Mucosa of rectum (tissue), 2 donors: ENCODE measurements around the gene CNRIP1.
"Not testable (repeated sequence)": the region's sequence is repeated elsewhere in the genome, so short reads cannot be mapped to it uniquely, and the experiment has no call there.

Experiments
- H3K27ac ChIP-seq, 2 donors: one replicate each; pipeline ENCODE4 v1.7.0; 2013; ENCODE audit warnings: inconsistent platforms in 2 of 2, low read depth in 2 of 2, low read length in 2 of 2
- H3K27me3 ChIP-seq, 2 donors: one replicate each; pipeline ENCODE4 v1.7.0; 2013; ENCODE audit warnings: low read length in 2 of 2; ENCODE audit not compliant: control insufficient read depth in 2 of 2, insufficient read depth in 2 of 2
- H3K36me3 ChIP-seq, 2 donors: one replicate each; pipeline ENCODE4 v1.7.0; 2013; ENCODE audit warnings: low read length in 2 of 2; ENCODE audit not compliant: control insufficient read depth in 2 of 2, insufficient read depth in 2 of 2
- H3K4me1 ChIP-seq, 2 donors: one replicate each; pipeline ENCODE4 v1.7.0; 2013; ENCODE audit warnings: low read length in 2 of 2, mild to moderate bottlenecking in 1 of 2; ENCODE audit not compliant: control insufficient read depth in 2 of 2, insufficient read depth in 2 of 2
- H3K4me3 ChIP-seq, 2 donors: one replicate each; pipeline ENCODE4 v1.7.0; 2013; ENCODE audit warnings: low read length in 2 of 2
- H3K9ac ChIP-seq, 2 donors: one replicate each; pipeline ENCODE4 v1.7.0; 2013; ENCODE audit warnings: low read length in 2 of 2, low read depth in 1 of 2, mild to moderate bottlenecking in 1 of 2
- H3K9me3 ChIP-seq, 2 donors: one replicate each; pipeline ENCODE4 v1.7.0; 2013; ENCODE audit warnings: low read length in 2 of 2; ENCODE audit not compliant: control insufficient read depth in 2 of 2
- donor health status: healthy.
- donor health status: Normal muscosa, but diverticular disease.

CNRIP1 gene

DNA sequence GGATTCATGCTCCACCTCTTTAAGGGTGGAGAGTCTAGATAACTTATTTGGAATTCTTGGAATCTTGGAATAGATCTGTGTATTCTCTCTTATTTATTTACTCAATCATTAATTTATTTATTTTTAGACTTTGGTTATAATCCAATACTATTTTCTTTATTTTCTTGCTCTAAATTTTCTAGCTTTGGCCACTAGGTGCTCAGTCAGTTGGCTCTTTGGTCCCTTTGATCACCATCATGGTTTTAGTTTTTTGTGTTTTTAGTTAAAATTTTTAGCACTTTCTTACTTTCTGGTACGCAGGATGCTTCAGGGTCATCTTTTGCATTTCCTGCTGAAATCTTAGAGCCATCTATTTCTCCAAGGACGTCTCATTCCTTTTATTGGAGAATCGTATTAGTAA is 40.1 kb upstream of the CNRIP1 start:
- Histone ChIP-seq H3K4me1 (peaks cover 0 to 3% of the 10 kb centered on the region in 2 donors), H3K4me3 (no peak overlapping the region), H3K9ac (no peak overlapping the region), H3K27ac (no peak overlapping the region), H3K36me3 (no peaks in the 10 kb centered on the region), H3K27me3 (no peaks in the 10 kb centered on the region), H3K9me3 (no peaks in the 10 kb centered on the region)

DNA sequence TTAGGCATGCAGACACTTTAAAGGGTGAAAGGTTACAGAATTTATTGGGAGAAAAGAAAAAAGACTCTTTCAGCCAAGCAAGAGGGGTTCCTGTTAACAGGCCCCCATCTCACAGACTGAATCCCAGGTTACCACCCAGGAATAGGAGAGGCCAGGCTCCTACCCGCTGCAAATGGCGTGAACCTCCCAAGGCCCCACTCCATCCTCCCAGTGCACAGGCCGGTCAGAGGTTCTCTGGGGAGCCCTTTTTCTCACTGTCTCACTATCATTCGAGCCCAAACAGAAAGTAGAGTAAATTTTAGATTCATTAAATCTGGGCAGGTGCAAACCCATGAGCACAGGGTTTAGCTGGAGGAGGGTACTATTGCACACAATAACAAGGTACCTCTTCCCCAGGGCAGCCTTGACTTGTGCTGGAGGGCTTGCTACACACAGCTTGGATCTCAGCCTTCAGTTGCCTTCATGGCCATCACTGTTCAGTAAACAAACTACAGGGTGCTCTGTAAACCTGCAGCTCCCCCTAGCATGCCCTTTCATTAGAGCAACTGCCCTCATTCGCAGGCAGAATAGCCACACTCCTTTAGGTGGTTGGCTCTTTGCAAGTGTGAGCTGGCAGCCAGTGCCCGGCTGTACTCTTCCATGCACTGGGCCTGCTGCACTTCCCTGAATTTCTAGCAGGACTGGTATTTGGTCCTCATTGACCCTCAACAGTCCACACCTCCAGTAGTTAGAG is 38.0 kb upstream of the CNRIP1 start:
- no peaks in the 10 kb centered on the region for H3K36me3 ChIP-seq
- no peaks in the 10 kb centered on the region for H3K27me3 ChIP-seq
- H3K9me3 ChIP-seq, result no peaks in the 10 kb centered on the region
- no peak overlapping the region for H3K9ac ChIP-seq
- H3K27ac ChIP-seq, result no peak overlapping the region
- H3K4me3 ChIP-seq, result no peak overlapping the region
- H3K4me1 ChIP-seq, result no peaks in the 10 kb centered on the region

DNA sequence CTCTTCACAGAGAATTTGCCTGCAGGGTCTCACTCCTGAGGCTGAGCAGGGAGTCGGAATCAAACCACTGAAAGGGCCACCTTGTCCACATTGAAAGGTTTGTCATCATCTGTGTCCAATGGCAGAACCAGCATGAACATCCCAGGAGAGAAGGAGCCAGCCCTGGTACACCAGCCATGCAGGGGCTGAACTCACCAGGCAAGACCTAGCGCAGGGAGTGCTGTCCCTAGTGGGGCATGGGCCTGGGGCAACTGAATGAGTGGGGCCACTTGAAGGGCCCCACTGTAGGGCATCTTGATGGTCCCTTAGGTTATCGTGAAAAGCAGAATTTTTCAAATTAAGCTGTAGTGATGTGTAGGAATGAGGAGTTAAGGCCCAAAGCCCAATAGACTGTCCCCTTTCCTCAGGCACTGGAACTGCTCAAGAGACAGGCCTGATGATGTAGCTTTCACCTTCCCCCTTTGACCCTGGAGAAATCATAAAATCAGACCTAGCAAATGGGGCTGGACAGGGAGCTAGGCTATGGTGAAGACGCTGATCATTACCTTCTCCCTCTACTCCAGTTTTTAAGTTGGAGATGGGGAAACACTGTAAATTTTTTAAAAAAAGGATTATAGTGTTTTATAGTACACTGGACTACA is 37.0 kb upstream of the CNRIP1 start:
- no peaks in the 10 kb centered on the region for H3K4me1 ChIP-seq
- no peaks in the 10 kb centered on the region for H3K27me3 ChIP-seq
- H3K27ac ChIP-seq, result no peak overlapping the region
- H3K9me3 ChIP-seq, result no peaks in the 10 kb centered on the region
- no peak overlapping the region for H3K9ac ChIP-seq
- H3K36me3 ChIP-seq, result no peaks in the 10 kb centered on the region
- no peak overlapping the region for H3K4me3 ChIP-seq

DNA sequence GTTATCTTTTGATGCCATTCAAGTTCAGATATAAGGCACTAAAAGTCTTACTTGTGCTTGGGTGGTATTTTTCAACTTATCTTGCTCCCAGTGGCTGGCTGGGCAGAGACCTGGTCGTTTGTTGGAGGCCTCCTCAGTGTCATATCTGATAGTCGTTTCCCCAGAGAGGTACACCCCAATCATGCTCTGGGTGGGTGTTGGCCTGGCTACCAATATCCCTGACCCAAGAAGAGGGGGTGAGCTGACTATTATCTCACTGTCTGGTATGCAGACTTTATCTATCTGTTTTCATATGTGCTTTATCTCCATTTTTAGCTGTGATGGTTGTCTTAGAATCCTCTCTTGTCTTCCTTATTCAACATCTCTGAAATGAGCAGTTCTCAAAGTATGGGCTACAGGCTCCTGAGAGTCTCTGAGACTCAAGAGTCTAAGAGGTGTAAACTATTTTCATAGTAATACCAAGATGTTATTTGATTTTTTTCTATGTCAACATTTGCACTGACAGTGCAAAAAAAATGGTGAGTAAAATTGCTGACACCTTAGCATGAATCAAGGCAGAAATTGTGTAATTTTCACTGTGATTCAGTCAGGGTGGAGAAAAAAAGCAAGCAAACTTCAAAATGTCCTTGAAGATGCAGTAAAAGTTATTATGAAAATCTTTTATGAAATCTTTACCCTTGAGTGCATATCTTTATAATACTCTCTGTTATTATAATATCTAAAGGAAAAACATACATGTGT is 33.1 kb upstream of the CNRIP1 start:
- H3K4me3 ChIP-seq, result no peak overlapping the region
- H3K9me3 ChIP-seq, result no peaks in the 10 kb centered on the region
- H3K4me1 ChIP-seq, result no peaks in the 10 kb centered on the region
- no peak overlapping the region for H3K9ac ChIP-seq
- H3K27me3 ChIP-seq, result no peaks in the 10 kb centered on the region
- no peaks in the 10 kb centered on the region for H3K36me3 ChIP-seq
- no peak overlapping the region for H3K27ac ChIP-seq

DNA sequence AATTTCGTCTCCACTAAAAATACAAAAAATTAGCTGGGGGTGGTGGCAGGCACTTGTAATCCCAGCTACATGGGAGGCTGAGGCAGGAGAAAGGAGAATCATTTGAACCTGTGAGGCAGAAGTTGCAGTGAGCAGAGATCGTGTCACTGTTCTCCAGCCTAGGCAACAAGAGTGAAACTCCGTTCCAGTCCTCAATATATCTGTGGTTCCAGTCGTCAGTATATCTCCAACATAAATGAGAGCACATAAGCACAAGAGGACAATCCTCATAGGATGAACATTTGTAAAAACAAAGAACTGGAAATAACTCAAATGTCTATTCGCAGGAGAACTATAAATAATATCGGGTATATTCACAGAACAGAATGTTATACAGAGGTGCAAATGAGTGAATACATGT is 32.2 kb upstream of the CNRIP1 start:
- Histone ChIP-seq H3K27ac (no peak overlapping the region), H3K27me3 (no peaks in the 10 kb centered on the region), H3K4me3 (no peak overlapping the region), H3K4me1 (no peaks in the 10 kb centered on the region), H3K36me3 (no peaks in the 10 kb centered on the region), H3K9ac (no peak overlapping the region), H3K9me3 (no peaks in the 10 kb centered on the region)

DNA sequence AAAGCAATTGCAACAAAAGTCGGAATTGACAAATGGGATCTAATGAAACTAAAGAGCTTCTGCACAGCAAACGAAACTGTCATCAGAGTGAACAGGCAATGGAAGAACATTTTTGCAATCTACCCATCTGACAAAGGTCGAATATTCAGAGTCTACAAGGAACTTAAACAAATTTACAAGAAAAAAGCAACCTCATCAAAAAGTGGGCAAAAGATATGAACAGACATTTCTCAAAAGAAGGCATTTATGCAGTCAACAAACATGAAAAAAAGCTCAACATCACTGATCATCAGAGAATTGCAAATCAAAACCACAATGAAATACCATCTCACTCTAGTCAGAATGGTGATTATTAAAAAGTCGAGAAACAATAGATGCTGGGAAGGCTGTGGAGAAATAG is 29.3 kb upstream of the CNRIP1 start:
- H3K9ac ChIP-seq, H3K9me3 ChIP-seq, H3K4me1 ChIP-seq, H3K27ac ChIP-seq, H3K36me3 ChIP-seq, H3K4me3 ChIP-seq, H3K27me3 ChIP-seq: not testable (repeated sequence)

DNA sequence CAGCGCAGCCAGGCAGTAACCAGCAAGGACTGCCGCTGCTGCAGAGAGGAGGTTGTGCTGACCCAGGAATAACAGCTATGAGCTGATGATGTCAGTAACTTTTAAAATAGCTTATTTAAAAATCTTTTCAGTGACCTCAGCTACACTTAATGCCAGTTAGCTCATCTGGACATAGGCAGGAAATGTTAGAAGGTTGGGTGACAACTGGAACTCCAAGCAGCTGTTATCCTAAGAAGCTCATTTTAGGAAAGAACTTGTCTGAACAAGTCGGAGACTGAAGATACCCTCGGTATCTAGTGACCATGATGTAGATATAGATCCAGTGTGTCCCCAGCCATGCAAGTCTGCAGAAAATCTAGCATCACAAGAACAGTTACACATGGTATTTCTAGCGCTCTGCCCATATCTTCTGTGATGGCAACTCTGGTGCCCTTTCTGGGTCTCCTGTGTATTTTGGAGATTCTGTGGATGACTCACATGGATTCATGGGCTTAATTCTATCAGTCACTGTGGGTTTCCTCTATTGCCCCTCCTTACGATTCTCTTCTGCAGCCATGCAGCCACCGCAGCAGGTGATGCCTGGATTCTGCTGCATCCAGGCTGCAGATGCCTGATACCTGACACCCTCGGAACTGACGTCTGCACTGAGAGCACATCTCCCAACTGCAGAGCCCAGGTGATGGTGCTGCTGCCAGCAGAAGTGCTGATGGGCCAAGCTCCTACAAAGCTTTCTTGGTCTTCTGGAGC is 25.6 kb upstream of the CNRIP1 start:
- Histone ChIP-seq H3K27me3 (no peaks in the 10 kb centered on the region), H3K9me3 (no peaks in the 10 kb centered on the region), H3K4me1 (no peaks in the 10 kb centered on the region), H3K9ac (no peak overlapping the region), H3K36me3 (no peaks in the 10 kb centered on the region), H3K27ac (no peak overlapping the region), H3K4me3 (no peak overlapping the region)

DNA sequence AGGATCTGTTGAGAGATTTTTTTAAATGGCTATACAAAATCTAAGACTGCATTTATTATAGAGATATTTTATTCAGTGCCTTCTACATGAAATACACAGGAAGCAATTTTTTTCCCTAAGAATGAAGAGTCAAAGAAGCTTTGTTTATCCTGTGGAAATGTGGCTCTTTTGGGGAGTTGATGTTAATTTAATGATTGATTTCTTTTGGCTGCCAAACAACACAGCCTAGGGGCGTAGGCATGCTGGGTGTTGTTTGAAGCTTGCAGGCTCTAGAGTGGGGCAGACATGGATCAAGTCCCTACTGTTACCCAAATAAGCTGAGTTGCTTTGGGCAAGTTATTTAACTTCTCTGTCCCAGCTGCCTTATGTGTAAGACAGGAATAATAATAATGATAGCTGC is 24.3 kb upstream of the CNRIP1 start:
- no peaks in the 10 kb centered on the region for H3K9me3 ChIP-seq
- H3K4me1 ChIP-seq, result no peaks in the 10 kb centered on the region
- no peaks in the 10 kb centered on the region for H3K36me3 ChIP-seq
- H3K27ac ChIP-seq, result no peak overlapping the region
- H3K4me3 ChIP-seq, result no peak overlapping the region
- no peak overlapping the region for H3K9ac ChIP-seq
- H3K27me3 ChIP-seq, result no peaks in the 10 kb centered on the region

DNA sequence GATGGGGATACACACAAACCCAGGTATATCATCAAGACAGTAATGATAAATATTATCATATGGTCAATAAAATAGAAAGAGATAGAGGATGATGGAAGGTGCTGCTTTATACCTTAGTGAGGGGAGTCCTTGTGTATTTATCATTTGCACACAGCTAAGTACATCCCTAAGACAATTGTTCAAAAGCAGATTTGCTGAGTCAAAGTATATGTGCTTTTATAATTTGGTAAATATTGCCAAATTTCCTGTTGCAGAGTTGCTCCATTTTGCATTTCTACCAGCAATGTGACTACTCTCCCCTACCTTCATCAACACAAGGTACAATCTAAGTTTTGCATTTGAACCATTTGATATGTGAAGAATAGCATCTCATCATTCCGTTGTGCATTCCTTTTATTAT is 22.7 kb upstream of the CNRIP1 start:
- Histone ChIP-seq H3K9ac (no peak overlapping the region), H3K27ac (no peak overlapping the region), H3K36me3 (no peaks in the 10 kb centered on the region), H3K9me3 (no peaks in the 10 kb centered on the region), H3K27me3 (no peaks in the 10 kb centered on the region), H3K4me3 (no peak overlapping the region), H3K4me1 (no peaks in the 10 kb centered on the region)

DNA sequence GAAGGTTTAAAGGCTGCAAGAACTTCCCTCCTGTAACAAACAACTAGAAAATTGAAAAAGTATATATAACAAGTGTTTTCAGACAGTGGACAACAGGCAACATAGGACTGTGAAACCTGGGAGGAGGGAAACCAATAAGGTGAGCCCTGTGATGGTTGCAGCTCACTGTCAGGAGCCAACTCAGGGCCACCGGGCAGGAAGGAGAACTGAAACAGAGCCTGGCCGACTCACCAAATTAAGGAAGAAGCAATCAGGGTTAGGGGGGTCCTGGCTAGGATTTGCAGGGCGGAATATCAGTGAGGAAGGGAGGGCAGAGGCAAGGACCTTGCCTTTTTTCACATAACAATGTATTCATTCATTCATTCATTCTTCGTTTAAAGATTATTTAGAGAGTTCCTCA is 21.8 kb upstream of the CNRIP1 start:
- H3K9me3 ChIP-seq, result no peaks in the 10 kb centered on the region

More for the DNA sequence above, 21.8 kb upstream of the CNRIP1 start:
- no peaks in the 10 kb centered on the region for H3K36me3 ChIP-seq
- no peak overlapping the region for H3K9ac ChIP-seq
- no peaks in the 10 kb centered on the region for H3K4me1 ChIP-seq
- H3K27me3 ChIP-seq, result no peaks in the 10 kb centered on the region
- no peak overlapping the region for H3K27ac ChIP-seq
- no peak overlapping the region for H3K4me3 ChIP-seq
